ENCODE data around the gene ZFAND3.

GRCh38 chr6:37777272-37777834 lies 42.2 kb upstream of the ZFAND3 start:
- TF ChIP-seq CEBPB (IDR thresholded peaks at IDR 0.05) (no peak), CTCF (IDR thresholded peaks at IDR 0.05) (no peak), REST (IDR thresholded peaks at IDR 0.05) (no peak), RNF2 (IDR thresholded peaks at IDR 0.05; ENCODE audit: borderline replicate concordance, low read depth) (no peak)

Data from A549 (cell line).